Astrocyte (in vitro differentiated cells and primary cell): ENCODE measurements around the gene TXNDC15. TPM values are rescaled to one million over a fixed set of nuclear protein-coding genes. Genes with fewer than 3 reads are reported as not detected.

Experiments
- DNase-seq: peaks from one replicate; pipeline ENCODE4 v3.0.0-alpha.2; 2010; ENCODE audit warnings: low read depth
- FAIRE-seq: peaks from 2 replicates; lab custom pipeline; 2011; peaks lifted over from hg19 to GRCh38; lab: Jason Lieb, UNC
- H2AFZ ChIP-seq: 2 replicates; pipeline ENCODE4 v1.6.0; 2012; ENCODE audit warnings: low read depth, low read length, inconsistent platforms
- H3K27ac ChIP-seq: 2 replicates; pipeline ENCODE4 v1.5.1; 2011; ENCODE audit warnings: low read depth, low read length, inconsistent platforms
- H3K27me3 ChIP-seq: 2 replicates; pipeline ENCODE4 v1.6.0; 2011; ENCODE audit warnings: low read length, inconsistent platforms; ENCODE audit not compliant: insufficient read depth
- H3K36me3 ChIP-seq: 2 replicates; pipeline ENCODE4 v1.5.1; 2011; ENCODE audit warnings: low read length, inconsistent platforms; ENCODE audit not compliant: insufficient read depth
- H3K4me1 ChIP-seq: 2 replicates; pipeline ENCODE4 v1.5.1; 2011; ENCODE audit warnings: low read length, inconsistent platforms; ENCODE audit not compliant: insufficient read depth
- H3K4me2 ChIP-seq: 2 replicates; pipeline ENCODE4 v1.6.0; 2012; ENCODE audit warnings: low read length, inconsistent platforms
- H3K4me3 ChIP-seq: 2 replicates; pipeline ENCODE4 v1.5.1; 2011; ENCODE audit warnings: low read depth, mild to moderate bottlenecking, low read length, inconsistent platforms; ENCODE audit not compliant: insufficient read depth
- H3K79me2 ChIP-seq: 2 replicates; pipeline ENCODE4 v1.6.0; 2012; ENCODE audit warnings: mild to moderate bottlenecking, low read length, inconsistent platforms; ENCODE audit not compliant: insufficient read depth
- H3K9ac ChIP-seq: 2 replicates; pipeline ENCODE4 v1.6.0; 2012; ENCODE audit warnings: mild to moderate bottlenecking, low read length, inconsistent platforms
- H3K9me3 ChIP-seq: 2 replicates; pipeline ENCODE4 v1.5.1; 2012; ENCODE audit warnings: low read depth, mild to moderate bottlenecking, low read length, inconsistent platforms; ENCODE audit not compliant: insufficient read depth
- H4K20me1 ChIP-seq: 2 replicates; pipeline ENCODE4 v1.6.0; 2012; ENCODE audit warnings: low read length, inconsistent platforms; ENCODE audit not compliant: insufficient read depth
- H3K27ac Mint-ChIP-seq: one replicate; pipeline ENCODE4 v1.8.0; 2021; ENCODE audit warnings: mild to moderate bottlenecking, mixed read lengths; ENCODE audit not compliant: unreplicated experiment
- H3K27me3 Mint-ChIP-seq: one replicate; pipeline ENCODE4 v1.8.0; 2021; ENCODE audit warnings: low read depth, mixed read lengths; ENCODE audit not compliant: unreplicated experiment
- H3K36me3 Mint-ChIP-seq: one replicate; pipeline ENCODE4 v1.8.0; 2021; ENCODE audit warnings: low read depth, mixed read lengths; ENCODE audit not compliant: unreplicated experiment
- H3K4me1 Mint-ChIP-seq: one replicate; pipeline ENCODE4 v1.8.0; 2021; ENCODE audit warnings: low read depth, mixed read lengths; ENCODE audit not compliant: unreplicated experiment
- H3K4me3 Mint-ChIP-seq: one replicate; pipeline ENCODE4 v1.8.0; 2021; ENCODE audit warnings: mild to moderate bottlenecking, moderate library complexity, mixed read lengths; ENCODE audit not compliant: unreplicated experiment
- H3K9me3 Mint-ChIP-seq: one replicate; pipeline ENCODE4 v1.8.0; 2021; ENCODE audit warnings: mild to moderate bottlenecking, mixed read lengths; ENCODE audit not compliant: unreplicated experiment
- CTCF ChIP-seq: IDR thresholded peaks from 2 replicates; pipeline ENCODE4 v1.5.1; 2011; ENCODE audit warnings: low read depth, mild to moderate bottlenecking, inconsistent platforms, low read length, moderate library complexity; ENCODE audit not compliant: insufficient read depth
- EZH2 ChIP-seq: IDR thresholded peaks from 2 replicates; pipeline ENCODE4 v1.6.1; 2012; ENCODE audit warnings: mild to moderate bottlenecking, low read length, inconsistent platforms; ENCODE audit not compliant: insufficient read depth
- total RNA-seq: library from RNA; stranded (reverse); gene quantifications from 2 replicates; pipeline ENCODE4 v1.2.1, GENCODE V29; 2021

Gene TXNDC15
- total RNA-seq, 1 donor from 2014 or later = 65.6 TPM

- H3K4me3 ChIP-seq = no peak overlapping the region
- no peaks in the 10 kb centered on the region for H3K4me1 ChIP-seq
- no peak overlapping the region for H2AFZ ChIP-seq
- Mint-ChIP-seq H3K27ac (no peak overlapping the region), H3K36me3 (peaks cover 12% of the 10 kb centered on the region), H3K9me3 (peaks cover 2% of the 10 kb centered on the region), H3K27me3 (no peaks in the 10 kb centered on the region), H3K4me3 (no peak overlapping the region), H3K4me1 (no peaks in the 10 kb centered on the region)
- no peaks in the 10 kb centered on the region for H3K36me3 ChIP-seq
- TF ChIP-seq CTCF (no peak), EZH2 (no peak)
- H3K27ac ChIP-seq = no peak overlapping the region
- peaks cover 31% of the 10 kb centered on the region for H3K79me2 ChIP-seq
- FAIRE-seq = no peak
- no peak overlapping the region for H3K9ac ChIP-seq
- H3K4me2 ChIP-seq = no peak overlapping the region
- H4K20me1 ChIP-seq = peaks cover 38% of the 10 kb centered on the region
- no peaks in the 10 kb centered on the region for H3K27me3 ChIP-seq
- no peak for DNase-seq
- no peaks in the 10 kb centered on the region for H3K9me3 ChIP-seq
These were observed 13.5 kb downstream of the TXNDC15 start for GRCh38 chr5:134887593-134888159.

GRCh38 chr5:134889335-134889734, 15.2 kb downstream of the TXNDC15 start:
- Histone ChIP-seq H4K20me1 (peaks cover 45% of the 10 kb centered on the region), H3K9me3 (no peaks in the 10 kb centered on the region), H3K4me1 (no peaks in the 10 kb centered on the region), H3K4me3 (no peak overlapping the region), H3K79me2 (peaks cover 31% of the 10 kb centered on the region), H3K9ac (no peak overlapping the region), H3K4me2 (no peak overlapping the region), H3K27ac (no peak overlapping the region), H3K27me3 (no peaks in the 10 kb centered on the region), H3K36me3 (no peaks in the 10 kb centered on the region), H2AFZ (no peak overlapping the region)
- H3K27me3 Mint-ChIP-seq = no peaks in the 10 kb centered on the region
- peaks cover 2% of the 10 kb centered on the region for H3K9me3 Mint-ChIP-seq
- H3K27ac Mint-ChIP-seq = no peak overlapping the region
- no peak overlapping the region for H3K4me3 Mint-ChIP-seq
- H3K36me3 Mint-ChIP-seq = peaks cover 12% of the 10 kb centered on the region
- DNase-seq (no peak), FAIRE-seq (no peak)
- TF ChIP-seq CTCF (no peak), EZH2 (no peak)
- no peaks in the 10 kb centered on the region for H3K4me1 Mint-ChIP-seq

- Mint-ChIP-seq H3K4me3 (no peak overlapping the region), H3K27me3 (no peaks in the 10 kb centered on the region)
- FAIRE-seq = no peak
These were observed 17.3 kb downstream of the TXNDC15 start for GRCh38 chr5:134891473-134891872.

More at GRCh38 chr5:134891473-134891872, 17.3 kb downstream of the TXNDC15 start:
- no peak for DNase-seq
- H3K27ac ChIP-seq = no peak overlapping the region
- no peak overlapping the region for H3K4me3 ChIP-seq
- Mint-ChIP-seq H3K4me1 (no peaks in the 10 kb centered on the region), H3K36me3 (peaks cover 18% of the 10 kb centered on the region), H3K27ac (no peak overlapping the region), H3K9me3 (peaks cover 2% of the 10 kb centered on the region)
- no peaks in the 10 kb centered on the region for H3K9me3 ChIP-seq
- no peaks in the 10 kb centered on the region for H3K36me3 ChIP-seq
- no peak for TF ChIP-seq EZH2
- no peak for TF ChIP-seq CTCF
- peaks cover 11% of the 10 kb centered on the region for H3K79me2 ChIP-seq
- H3K4me2 ChIP-seq = no peak overlapping the region
- H3K9ac ChIP-seq = no peak overlapping the region
- H3K27me3 ChIP-seq = no peaks in the 10 kb centered on the region
- no peaks in the 10 kb centered on the region for H3K4me1 ChIP-seq
- H2AFZ ChIP-seq = no peak overlapping the region
- peaks cover 37% of the 10 kb centered on the region for H4K20me1 ChIP-seq
